GM12878 (cell line): ENCODE data around the gene CELSR1. TPM values are rescaled to one million over a fixed set of nuclear protein-coding genes. Genes with fewer than 3 reads are reported as not detected.

Experiments used
- ATAC-seq: fragments of 200-7000 bp; cut with Tn5 transposase; 3 replicates; pipeline ENCODE4 v1.9.1; 2020; ENCODE audit warnings: mild to moderate bottlenecking, moderate library complexity
- BruUV-seq: library from RNA; stranded (reverse); fragments of 400-500 nt; replicated peaks from 2 replicates; lab custom pipeline; 2021; lab: Mats Ljungman, UMichigan
- CTCF ChIA-PET: fragments of 300-600 bp; sonication (Branson Sonifier 250); formaldehyde crosslinking; extraction: SDS; loops from one replicate; lab custom pipeline; 2021; ENCODE audit warnings: inconsistent platforms; lab: Yijun Ruan, JAX
- POLR2A ChIA-PET: fragments of 350-600 bp; formaldehyde crosslinking; extraction: SDS; loops from one replicate; lab custom pipeline; 2021; ENCODE audit warnings: inconsistent platforms; lab: Charles Lee
- RAD21 ChIA-PET: fragments of 300-600 bp; sonication (Branson Sonifier 250); formaldehyde crosslinking; loops from one replicate; lab custom pipeline; 2023; ENCODE audit warnings: antibody characterized with exemption; ENCODE audit not compliant: unreplicated experiment; lab: Charles Lee
- SMC1A ChIA-PET: fragments of 300-600 bp; sonication (Branson Sonifier 250); formaldehyde crosslinking; loops from one replicate; lab custom pipeline; 2023; ENCODE audit not compliant: unreplicated experiment, uncharacterized antibody; lab: Charles Lee
- DNase-seq: peaks from one replicate; pipeline ENCODE4 v3.0.0-alpha.2; 2011; ENCODE audit warnings: low read depth, low spot score
- FAIRE-seq: peaks from 3 replicates; lab custom pipeline; 2011; peaks lifted over from hg19 to GRCh38; lab: Jason Lieb, UNC
- H2AFZ ChIP-seq: 2 replicates; pipeline ENCODE4 v1.6.0; 2011; ENCODE audit warnings: low read depth, low read length, control low read depth; ENCODE audit not compliant: control insufficient read depth
- H3K27ac ChIP-seq: 2 replicates; pipeline ENCODE4 v1.5.1; 2011; ENCODE audit warnings: control low read depth; ENCODE audit not compliant: control insufficient read depth, insufficient read depth
- H3K27me3 ChIP-seq, 2 experiments: replicated peaks in 1 of 2; 2 replicates each; pipeline versions ENCODE4 v1.6.0 to v1.6.1; 2011; ENCODE audit warnings: low read length in 1 of 2; ENCODE audit not compliant: control insufficient read depth in 2 of 2, insufficient read depth in 2 of 2
- H3K36me3 ChIP-seq, 2 experiments: 2 replicates each; pipeline ENCODE4 v1.5.1; 2011; ENCODE audit warnings: low read length in 1 of 2; ENCODE audit not compliant: control insufficient read depth in 2 of 2, insufficient read depth in 2 of 2
- H3K4me1 ChIP-seq: 2 replicates; pipeline ENCODE4 v1.6.1; 2011; ENCODE audit warnings: mild to moderate bottlenecking, low read length, moderate library complexity, mixed read lengths; ENCODE audit not compliant: control insufficient read depth, insufficient read depth
- H3K4me2 ChIP-seq: 2 replicates; pipeline ENCODE4 v1.6.0; 2011; ENCODE audit warnings: control low read depth; ENCODE audit not compliant: control insufficient read depth, insufficient read depth
- H3K4me3 ChIP-seq: fragments of 200-600 bp; sonication (generic); 2 replicates; pipeline ENCODE4 v1.5.1; 2016
- H3K79me2 ChIP-seq: 2 replicates; pipeline ENCODE4 v1.6.0; 2011; ENCODE audit warnings: low read length; ENCODE audit not compliant: control insufficient read depth, insufficient read depth
- H3K9ac ChIP-seq: 2 replicates; pipeline ENCODE4 v1.8.0; 2011; ENCODE audit warnings: low read length, control low read depth, mixed read lengths; ENCODE audit not compliant: control insufficient read depth, insufficient read depth
- H3K9me3 ChIP-seq: replicated peaks from 3 replicates; pipeline ENCODE4 v1.5.1; 2011; ENCODE audit warnings: mild to moderate bottlenecking, low read length; ENCODE audit not compliant: control insufficient read depth, insufficient read depth
- H4K20me1 ChIP-seq: 2 replicates; pipeline ENCODE4 v1.6.0; 2011; ENCODE audit not compliant: control insufficient read depth, insufficient read depth
- ATF3 ChIP-seq: IDR thresholded peaks from 2 replicates; pipeline ENCODE4 v1.6.1; 2011; ENCODE audit warnings: low read depth, mild to moderate bottlenecking, low read length, moderate library complexity, borderline replicate concordance; ENCODE audit errors: extremely low read depth
- BACH1 ChIP-seq: fragments of 450-650 bp; IDR thresholded peaks from 2 replicates; pipeline ENCODE4 v1.6.1; 2017; ENCODE audit warnings: mild to moderate bottlenecking, borderline replicate concordance
- CTCF ChIP-seq, 3 experiments: IDR thresholded peaks in 2 of 3; conservative IDR thresholded peaks in 1 of 3; 2 replicates each; pipeline ENCODE4 v1.5.1; 2011; ENCODE audit warnings: low read depth in 3 of 3, low read length in 3 of 3, mild to moderate bottlenecking in 3 of 3, control low read depth in 2 of 3, moderate library complexity in 2 of 3, inconsistent platforms in 1 of 3, mixed read lengths in 1 of 3; ENCODE audit not compliant: control insufficient read depth in 2 of 3, insufficient read depth in 1 of 3; ENCODE audit errors: extremely low read depth in 1 of 3
- DPF2 ChIP-seq: fragments of 450-650 bp; IDR thresholded peaks from 2 replicates; pipeline ENCODE4 v1.6.1; 2017; ENCODE audit warnings: mild to moderate bottlenecking
- E2F8 ChIP-seq: fragments of 450-650 bp; IDR thresholded peaks from 2 replicates; pipeline ENCODE4 v1.6.1; 2018; ENCODE audit warnings: mild to moderate bottlenecking, low read depth, moderate library complexity; ENCODE audit not compliant: partially characterized antibody
- E4F1 ChIP-seq: fragments of 450-650 bp; IDR thresholded peaks from 2 replicates; pipeline ENCODE4 v1.6.1; 2018; ENCODE audit warnings: borderline replicate concordance, mild to moderate bottlenecking; ENCODE audit not compliant: partially characterized antibody
- ETV6 ChIP-seq, 2 experiments: fragments of 450-650 bp in 1 of 2; IDR thresholded peaks in 1 of 2; conservative IDR thresholded peaks in 1 of 2; 2 replicates each; pipeline ENCODE4 v1.6.1; 2014; ENCODE audit warnings: antibody characterized with exemption in 1 of 2, borderline replicate concordance in 1 of 2, low read depth in 1 of 2, mild to moderate bottlenecking in 1 of 2, moderate library complexity in 1 of 2
- IKZF1 ChIP-seq: fragments of 450-650 bp; conservative IDR thresholded peaks from 2 replicates; pipeline ENCODE4 v1.6.1; 2017; ENCODE audit warnings: antibody characterized with exemption, mild to moderate bottlenecking
- IRF4 ChIP-seq: IDR thresholded peaks from 2 replicates; pipeline ENCODE4 v1.6.1; 2011; ENCODE audit warnings: low read depth, low read length
- MTA2 ChIP-seq: fragments of 450-650 bp; IDR thresholded peaks from 2 replicates; pipeline ENCODE4 v1.6.1; 2016; ENCODE audit warnings: low read depth, mild to moderate bottlenecking, moderate library complexity
- NFXL1 ChIP-seq: fragments of 450-650 bp; IDR thresholded peaks from 2 replicates; pipeline ENCODE4 v1.6.1; 2017; ENCODE audit warnings: antibody characterized with exemption, mild to moderate bottlenecking, borderline replicate concordance
- NR2F1 ChIP-seq: fragments of 450-650 bp; conservative IDR thresholded peaks from 2 replicates; pipeline ENCODE4 v1.6.1; 2017; ENCODE audit warnings: mild to moderate bottlenecking
- POLR2A ChIP-seq: IDR thresholded peaks from 2 replicates; pipeline ENCODE4 v1.6.1; 2011; ENCODE audit warnings: low read depth, mild to moderate bottlenecking, low read length
- POU2F2 ChIP-seq: IDR thresholded peaks from 3 replicates; pipeline ENCODE4 v1.6.1; 2011; ENCODE audit warnings: low read depth, mild to moderate bottlenecking, low read length, borderline replicate concordance
- RUNX3 ChIP-seq: IDR thresholded peaks from 2 replicates; pipeline ENCODE4 v1.6.1; 2012; ENCODE audit warnings: low read length, inconsistent platforms
- SMARCA5 ChIP-seq: fragments of 450-650 bp; IDR thresholded peaks from 2 replicates; pipeline ENCODE4 v1.6.1; 2017; ENCODE audit warnings: mild to moderate bottlenecking
- STAT3 ChIP-seq: IDR thresholded peaks from 2 replicates; pipeline ENCODE4 v1.6.1; 2011; ENCODE audit warnings: low read depth, low read length, improper control_type of control experiment
- ZNF622 ChIP-seq: fragments of 450-650 bp; IDR thresholded peaks from 2 replicates; pipeline ENCODE4 v1.6.1; 2017; ENCODE audit warnings: mild to moderate bottlenecking, inconsistent platforms
- WGBS: methylation state at CpG from one replicate; pipeline ENCODE4 v1.1.6; 2016; ENCODE audit warnings: low lambda C conversion rate; ENCODE audit not compliant: insufficient replicate concordance, insufficient coverage; ENCODE audit errors: missing lambda C conversion rate; 5-methylcytosine and 5-hydroxymethylcytosine counted together
- in situ Hi-C: fragments of 300-500 bp; cut with MboI; formaldehyde crosslinking; loops from 9 replicates; pipeline ENCODE4 v1.14.3; 2018; ENCODE audit warnings: mixed read lengths
- intact Hi-C: fragments of 100-400 bp; cut with micrococcal nuclease; formaldehyde crosslinking; loops from one replicate; pipeline ENCODE4 v1.14.2; 2022; ENCODE audit not compliant: unreplicated experiment
- polyA plus RNA-seq, 11 experiments: library from polyadenylated mRNA; depleted of rRNA in 4 of 11; unstranded in 6 of 11; stranded (reverse) in 5 of 11; fragments of >200 nt; fragmentation: Nextera tagmentation in 4 of 11; fragmentation: Illumina TruSeq in 1 of 11; extraction: Ambion mirVana in 4 of 11; extraction: Trizol in 1 of 11; gene quantifications; 1 replicate in 1 of 11; 2 replicates in 10 of 11; pipeline versions ENCODE4 v1.2.1 to v1.2.3, GENCODE V29; 2011 to 2016; ENCODE audit warnings: inconsistent platforms in 2 of 11, missing spikeins in 2 of 11, low read depth in 1 of 11
- total RNA-seq, 4 experiments: library from RNA; depleted of rRNA in 3 of 4; stranded (reverse); fragments of >200 nt in 3 of 4; fragmentation: Illumina TruSeq in 1 of 4; extraction: Trizol in 1 of 4; gene quantifications; 2 replicates each; pipeline versions ENCODE4 v1.2.1 to v1.2.3, GENCODE V29; 2013 to 2021

Gene CELSR1
- total and polyA plus RNA-seq, 10 of the 15 experiments (the other 5 are each of a cell fraction or from before 2014, with no cell fraction given), result 0.05 to 1.7 (median 0.35) TPM; not detected in 2

- H2AFZ ChIP-seq, result no peak overlapping the region
- no peak for TF ChIP-seq BACH1
- no peak for TF ChIP-seq NFXL1
- TF ChIP-seq SMARCA5, result no peak
- TF ChIP-seq STAT3, result no peak
- no peak for TF ChIP-seq E4F1
- no peak for TF ChIP-seq ZNF622
- 0 out of 2 replicates have a peak, but pooled peaks have one; percentile 14 for TF ChIP-seq NR2F1
- no peak for TF ChIP-seq E2F8
- TF ChIP-seq ATF3, result no peak
- peak; percentile 17; the same call in 1 of the 2 replicates for TF ChIP-seq RUNX3
- no peak for TF ChIP-seq CTCF (IDR thresholded peaks at IDR 0.05 in 2 of 3, conservative IDR thresholded peaks at IDR 0.05 in 1 of 3; ENCODE audit: control insufficient read depth in 2 of 3, extremely low read depth in 1 of 3, insufficient read depth in 1 of 3, low read depth in 3 of 3, low read length in 3 of 3)
- TF ChIP-seq DPF2, result 0 out of 2 replicates have a peak, but pooled peaks have one; percentile 26
- no peak for TF ChIP-seq ETV6 (conservative IDR thresholded peaks at IDR 0.05 in 1 of 2, IDR thresholded peaks at IDR 0.05 in 1 of 2; ENCODE audit: borderline replicate concordance in 1 of 2, low read depth in 1 of 2)
- TF ChIP-seq IRF4, result no peak
- TF ChIP-seq MTA2, result peak; percentile 64
- no peak for TF ChIP-seq POLR2A
- TF ChIP-seq POU2F2, result peak; percentile 65; the same call in 1 of the 3 replicates
- peak; percentile 63; the same call in 1 of the 2 replicates for TF ChIP-seq IKZF1
Observed at GRCh38 chr22:46504584-46504983, 32.8 kb downstream of the CELSR1 start.

More at GRCh38 chr22:46504584-46504983, 32.8 kb downstream of the CELSR1 start:
- Histone ChIP-seq H3K4me3 (no peak overlapping the region), H3K27ac (no peak overlapping the region), H3K9ac (no peak overlapping the region), H3K27me3 (peaks cover 0 to 9% of the 10 kb centered on the region in 2 experiments; a peak in 1 of 4 replicates), H4K20me1 (no peaks in the 10 kb centered on the region), H3K9me3 (no peaks in the 10 kb centered on the region), H3K36me3 (no peaks in the 10 kb centered on the region), H3K4me1 (peaks cover 3% of the 10 kb centered on the region; the same call in 1 of the 2 replicates), H3K79me2 (no peaks in the 10 kb centered on the region), H3K4me2 (no peak overlapping the region)
- ChIA-PET CTCF (no interaction called here), POLR2A (interaction anchor here (0.7 kb wide), 1 partner anchor 78 kb away, joined by 3 read pairs; no protein-coding TSS in a partner anchor), RAD21 (interaction anchor here (0.7 to 1.6 kb wide), 2 partner anchors 17 to 137 kb away, joined by 3 read pairs; no protein-coding TSS in a partner anchor), SMC1A (interaction anchor here (1.1 kb wide), 1 partner anchor 9 kb away, joined by 5 read pairs; no protein-coding TSS in a partner anchor)
- FAIRE-seq (no peak), DNase-seq (no peak), ATAC-seq (peak; percentile 64)
- 4% methylated on average over 4 of the region's 4 CpGs for WGBS
- in situ Hi-C loops (no loop called here), intact Hi-C loops (no loop called here)
- BruUV-seq, result no TSS peak
